ENCODE data around the gene TMEM238. TPM values are rescaled to one million over a fixed set of nuclear protein-coding genes. Genes with fewer than 3 reads are reported as not detected.

TMEM238 gene
- total and polyA plus RNA-seq, 12 donors, result 0.13 to 9.3 (median 2.9) TPM; not detected in 2

DNA sequence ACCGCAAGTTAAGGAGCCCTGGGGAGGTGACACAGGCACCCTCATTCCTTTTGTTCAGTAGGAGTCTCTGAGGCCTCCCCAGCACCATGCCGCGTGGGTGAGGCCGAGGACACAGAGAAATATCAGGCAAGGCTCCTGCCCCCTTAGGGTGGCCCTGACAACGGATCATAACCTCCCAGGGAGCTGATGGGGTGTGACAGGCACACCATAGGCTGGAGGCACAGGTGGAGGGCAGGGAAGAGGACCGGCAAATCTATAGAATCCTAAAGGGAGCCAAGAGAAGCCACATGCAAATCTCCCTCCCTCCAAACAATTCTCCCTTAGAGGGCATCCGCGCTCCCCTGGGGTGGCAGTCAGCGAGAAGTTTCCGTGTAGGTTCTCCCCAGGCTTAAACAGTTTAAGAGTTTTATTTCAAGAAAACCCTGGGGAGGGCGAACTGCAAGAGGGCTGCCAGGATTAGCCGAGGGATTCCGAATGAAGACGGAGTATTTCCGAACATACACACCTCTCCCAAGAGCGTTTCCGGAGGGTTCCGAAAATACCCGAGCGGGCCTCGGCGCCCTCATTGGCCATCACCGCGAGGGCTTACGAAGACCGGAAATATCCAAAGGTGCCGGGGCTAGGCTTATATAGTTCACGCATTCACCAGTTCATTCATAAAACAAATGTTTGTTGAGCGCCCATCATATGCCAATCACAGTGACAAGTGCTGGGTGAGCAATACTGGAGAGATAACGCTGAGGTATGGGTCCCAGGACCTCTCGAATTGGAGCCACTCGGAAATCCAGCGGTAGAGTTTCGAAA lies 1.0 kb upstream of the TMEM238 start:
- Histone ChIP-seq H3K9me3 (replicated peaks in 1 of 3) (no peaks in the 10 kb centered on the region), H3K4me1 (replicated peaks in 1 of 2) (peaks cover 30 to 45% of the 10 kb centered on the region in 2 donors), H3K27me3 (no peaks in the 10 kb centered on the region), H3K36me3 (replicated peaks in 1 of 2) (peaks cover 0 to 31% of the 10 kb centered on the region in 2 donors), H3K27ac (peak overlapping the region; percentile 71 to 96 (median 87)), H3K4me3 (peak overlapping the region in 1 of 4 donors; percentile 85)
- peak; percentile 96 to 99 (median 97) for DNase-seq
- TF ChIP-seq POLR2A (IDR thresholded peaks at IDR 0.05), result peak in 1 of 2 donors; percentile 5
- TF ChIP-seq, protein P1, sequence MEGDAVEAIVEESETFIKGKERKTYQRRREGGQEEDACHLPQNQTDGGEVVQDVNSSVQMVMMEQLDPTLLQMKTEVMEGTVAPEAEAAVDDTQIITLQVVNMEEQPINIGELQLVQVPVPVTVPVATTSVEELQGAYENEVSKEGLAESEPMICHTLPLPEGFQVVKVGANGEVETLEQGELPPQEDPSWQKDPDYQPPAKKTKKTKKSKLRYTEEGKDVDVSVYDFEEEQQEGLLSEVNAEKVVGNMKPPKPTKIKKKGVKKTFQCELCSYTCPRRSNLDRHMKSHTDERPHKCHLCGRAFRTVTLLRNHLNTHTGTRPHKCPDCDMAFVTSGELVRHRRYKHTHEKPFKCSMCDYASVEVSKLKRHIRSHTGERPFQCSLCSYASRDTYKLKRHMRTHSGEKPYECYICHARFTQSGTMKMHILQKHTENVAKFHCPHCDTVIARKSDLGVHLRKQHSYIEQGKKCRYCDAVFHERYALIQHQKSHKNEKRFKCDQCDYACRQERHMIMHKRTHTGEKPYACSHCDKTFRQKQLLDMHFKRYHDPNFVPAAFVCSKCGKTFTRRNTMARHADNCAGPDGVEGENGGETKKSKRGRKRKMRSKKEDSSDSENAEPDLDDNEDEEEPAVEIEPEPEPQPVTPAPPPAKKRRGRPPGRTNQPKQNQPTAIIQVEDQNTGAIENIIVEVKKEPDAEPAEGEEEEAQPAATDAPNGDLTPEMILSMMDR (IDR thresholded peaks at IDR 0.05), result peak in 1 of 6 experiments; percentile 11
- 8 to 12% (median 9%) methylated on average over 27 to 34 of the region's 34 CpGs for WGBS, 4 donors
- intact Hi-C loops (cut with DNase I), result loop anchor here in 1 of 2 donors (5.0 kb wide), 1 partner anchor 83 kb away; no protein-coding TSS in a partner anchor

DNA sequence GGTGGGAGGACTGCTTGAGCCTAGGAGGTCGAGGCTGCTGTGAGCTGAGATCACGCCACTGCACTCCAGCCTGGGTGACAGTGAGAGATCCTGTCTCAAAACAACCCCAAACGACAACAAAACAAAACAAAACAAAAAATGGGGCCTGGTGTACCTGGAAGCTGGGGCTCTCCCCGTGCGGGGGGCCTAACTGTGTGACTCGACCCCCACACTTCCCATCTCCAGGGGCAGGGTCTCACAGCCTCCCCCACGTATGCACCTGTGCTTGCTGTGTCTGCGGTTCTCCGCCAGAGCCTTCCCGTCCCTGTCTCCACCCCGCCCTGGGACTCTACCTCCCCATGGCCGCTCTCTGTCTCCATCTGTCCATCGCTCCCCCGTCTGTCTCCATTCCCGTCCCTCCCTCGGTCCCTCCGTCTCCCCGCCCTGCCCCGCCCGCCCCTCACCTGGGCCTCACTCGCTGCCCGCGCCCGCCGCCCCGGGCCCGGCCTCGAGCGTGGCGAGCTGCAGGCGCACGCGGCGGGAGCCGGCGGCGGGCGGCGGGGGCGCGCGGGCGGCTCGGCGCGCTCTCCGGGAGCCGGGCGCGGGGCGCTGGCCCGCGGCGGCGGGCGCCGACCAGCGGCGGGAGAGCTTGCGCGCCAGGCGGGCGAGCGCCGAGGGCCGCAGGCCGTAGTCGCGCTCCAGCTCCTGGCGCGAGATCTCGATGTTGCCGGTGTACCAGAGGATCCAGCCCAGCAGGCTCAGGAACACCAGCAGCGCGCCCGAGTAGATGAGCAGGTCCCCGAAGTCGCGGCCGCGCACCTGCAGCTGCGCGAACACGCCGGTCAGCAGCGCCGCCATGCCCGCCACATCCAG lies 587 bp downstream of the TMEM238 start:
- peak overlapping the region in 1 of 4 donors; percentile 85 for H3K4me3 ChIP-seq
- intact Hi-C loops (cut with DNase I), result loop anchor here in 1 of 2 donors (5.0 kb wide), 1 partner anchor 81 kb away; no protein-coding TSS in a partner anchor
- H3K36me3 ChIP-seq (replicated peaks in 1 of 2), result peaks cover 0 to 16% of the 10 kb centered on the region in 2 donors
- peak overlapping the region in 3 of 5 donors; percentile 87 to 96 (median 95) for H3K27ac ChIP-seq
- 4 to 21% (median 6%) methylated on average over 13 to 88 of the region's 88 CpGs for WGBS, 4 donors
- DNase-seq, result peak; percentile 49 to 84 (median 71)
- H3K9me3 ChIP-seq (replicated peaks in 1 of 3), result no peaks in the 10 kb centered on the region
- TF ChIP-seq, protein P1 (IDR thresholded peaks at IDR 0.05), result peak in 2 of 6 experiments; percentile 20 to 38
- peak; percentile 45 to 67 for TF ChIP-seq POLR2A (IDR thresholded peaks at IDR 0.05)
- H3K27me3 ChIP-seq, result no peaks in the 10 kb centered on the region
- peaks cover 30 to 33% of the 10 kb centered on the region in 2 donors for H3K4me1 ChIP-seq (replicated peaks in 1 of 2)

DNA sequence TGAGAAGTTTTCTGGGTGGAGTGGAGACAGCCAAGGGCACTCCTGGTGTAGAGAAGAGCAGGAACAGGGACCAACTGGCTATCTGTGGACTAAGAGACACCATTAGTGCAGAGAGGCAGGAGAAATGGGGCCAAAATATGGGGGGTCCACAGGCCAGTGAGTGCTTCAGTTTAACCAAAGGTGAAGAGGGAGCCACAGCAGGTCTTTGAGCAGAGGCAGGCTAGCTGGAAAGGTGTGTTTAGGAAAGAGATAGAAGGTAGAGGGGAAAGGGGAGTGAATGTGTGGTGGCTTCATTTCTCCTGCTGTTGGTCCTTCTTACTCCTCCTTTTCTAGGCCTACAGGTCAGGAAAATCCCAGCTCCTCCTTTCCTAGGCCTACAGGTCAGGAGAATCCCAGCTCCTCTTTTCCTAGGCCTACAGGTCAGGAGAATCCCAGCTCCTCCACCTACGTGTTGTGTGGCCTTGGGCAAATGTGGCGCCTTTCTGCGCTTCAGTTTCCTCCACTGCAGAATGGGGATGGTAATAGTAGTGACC lies 1.5 kb downstream of the TMEM238 start:
- intact Hi-C loops (cut with DNase I), result loop anchor here in 1 of 2 donors (5.0 kb wide), 1 partner anchor 80 kb away; no protein-coding TSS in a partner anchor
- 98 to 100% (median 100%) methylated on average over 3 of the region's 3 CpGs for WGBS, 4 donors
- Histone ChIP-seq H3K36me3 (replicated peaks in 1 of 2) (peaks cover 0 to 7% of the 10 kb centered on the region in 2 donors), H3K27me3 (no peaks in the 10 kb centered on the region), H3K4me3 (no peak overlapping the region), H3K27ac (no peak overlapping the region), H3K9me3 (replicated peaks in 1 of 3) (no peaks in the 10 kb centered on the region), H3K4me1 (replicated peaks in 1 of 2) (peaks cover 24 to 25% of the 10 kb centered on the region in 2 donors)
- no peak for DNase-seq
- TF ChIP-seq POLR2A (IDR thresholded peaks at IDR 0.05), result no peak
- TF ChIP-seq, protein P1 (IDR thresholded peaks at IDR 0.05), result no peak

All from adrenal gland (tissue), 12 donors.